T-helper 2 cell (primary cell): Measurements from ENCODE around the gene CCDC187.

Source experiments
- DNase-seq, 5 experiments: peaks; one replicate each; pipeline versions ENCODE4 v3.0.0 to v3.0.0-alpha.2; 2012 to 2022

CCDC187 gene

GRCh38 chr9:136265561-136266355 lies 38.1 kb downstream of the CCDC187 start:
- DNase-seq: no peak

- DNase-seq: no peak
Measured at GRCh38 chr9:136264441-136265405, 39.2 kb downstream of the CCDC187 start.

GRCh38 chr9:136264031-136264430 lies 39.9 kb downstream of the CCDC187 start:
- no peak for DNase-seq

GRCh38 chr9:136262671-136263178 lies 41.2 kb downstream of the CCDC187 start:
- no peak for DNase-seq

GRCh38 chr9:136261686-136262430 lies 42.0 kb downstream of the CCDC187 start:
- no peak for DNase-seq

GRCh38 chr9:136260936-136261472 lies 42.9 kb downstream of the CCDC187 start:
- DNase-seq: no peak

- DNase-seq: no peak
Measured at GRCh38 chr9:136260521-136260920, 43.4 kb downstream of the CCDC187 start.

- DNase-seq: no peak
Measured at GRCh38 chr9:136259836-136260235, 44.1 kb downstream of the CCDC187 start.

- no peak for DNase-seq
Measured at GRCh38 chr9:136259517-136259813, 44.4 kb downstream of the CCDC187 start.

GRCh38 chr9:136258786-136259516 lies 44.9 kb downstream of the CCDC187 start:
- no peak for DNase-seq

- no peak for DNase-seq
Measured at GRCh38 chr9:136258299-136258625, 45.6 kb downstream of the CCDC187 start.

- DNase-seq: no peak
Measured at GRCh38 chr9:136257381-136258298, 46.3 kb downstream of the CCDC187 start.

- DNase-seq: no peak
Measured at GRCh38 chr9:136255896-136256890, 47.7 kb downstream of the CCDC187 start.

- DNase-seq: no peak
Measured at GRCh38 chr9:136255166-136255538, 48.7 kb downstream of the CCDC187 start.

- no peak for DNase-seq
Measured at GRCh38 chr9:136254381-136255165, 49.3 kb downstream of the CCDC187 start.

GRCh38 chr9:136253246-136254130 lies 50.4 kb downstream of the CCDC187 start:
- no peak for DNase-seq

- no peak for DNase-seq
Measured at GRCh38 chr9:136252846-136253245, 51.0 kb downstream of the CCDC187 start.

- no peak for DNase-seq
Measured at GRCh38 chr9:136252281-136252680, 51.6 kb downstream of the CCDC187 start.
